A673 (cell line): ENCODE data around the gene NDNF. TPM values are rescaled to one million over a fixed set of nuclear protein-coding genes. Genes with fewer than 3 reads are reported as not detected.

Experiments
- Bru-seq: library from RNA; stranded (reverse); fragments of 400-500 nt; gene quantifications from one replicate; lab custom pipeline; 2021; lab: Mats Ljungman, UMichigan
- BruChase-seq, 2 experiments: library from RNA; stranded (reverse); fragments of 400-500 nt; gene quantifications; one replicate each; lab custom pipeline; 2021; lab: Mats Ljungman, UMichigan
- BruUV-seq: library from RNA; stranded (reverse); fragments of 400-500 nt; replicated peaks from 2 replicates; lab custom pipeline; 2021; lab: Mats Ljungman, UMichigan
- CTCF ChIA-PET: fragments of 300-600 bp; sonication (Branson Sonifier 250); formaldehyde crosslinking; loops from one replicate; lab custom pipeline; 2022; ENCODE audit warnings: antibody characterized with exemption; lab: Charles Lee
- POLR2A ChIA-PET: fragments of 300-600 bp; sonication (Branson Sonifier 250); formaldehyde crosslinking; loops from one replicate; lab custom pipeline; 2022; ENCODE audit warnings: antibody characterized with exemption; ENCODE audit not compliant: low non-redundant PET; lab: Charles Lee
- DNase-seq: peaks from one replicate; pipeline ENCODE4 v3.0.0-alpha.2; 2015; ENCODE audit warnings: low spot score
- H3K27ac ChIP-seq: fragments of 200-600 bp; sonication (generic); 2 replicates; pipeline ENCODE4 v1.5.1; 2016; ENCODE audit warnings: mixed run types, low read depth, mild to moderate bottlenecking, mixed read lengths, antibody characterized with exemption, low read length; ENCODE audit not compliant: poor library complexity, severe bottlenecking
- H3K27me3 ChIP-seq: fragments of 200-600 bp; sonication (generic); replicated peaks from 2 replicates; pipeline ENCODE4 v1.6.1; 2017; ENCODE audit warnings: mixed run types, low read depth, mild to moderate bottlenecking, mixed read lengths, antibody characterized with exemption, low read length; ENCODE audit not compliant: insufficient read depth, poor library complexity
- H3K36me3 ChIP-seq: fragments of 200-600 bp; sonication (generic); 2 replicates; pipeline ENCODE4 v1.6.1; 2016; ENCODE audit warnings: mixed run types, mild to moderate bottlenecking, mixed read lengths, antibody characterized with exemption, low read length; ENCODE audit not compliant: insufficient read depth, poor library complexity, severe bottlenecking
- H3K4me1 ChIP-seq: fragments of 200-600 bp; sonication (generic); 2 replicates; pipeline ENCODE4 v1.6.1; 2017; ENCODE audit warnings: mixed run types, mild to moderate bottlenecking, mixed read lengths, antibody characterized with exemption, low read length; ENCODE audit not compliant: insufficient read depth, poor library complexity, severe bottlenecking
- H3K4me3 ChIP-seq: fragments of 200-600 bp; sonication (generic); 2 replicates; pipeline ENCODE4 v1.5.1; 2016; ENCODE audit warnings: low read depth, mixed run types, mild to moderate bottlenecking, mixed read lengths, low read length; ENCODE audit not compliant: poor library complexity, severe bottlenecking
- H3K9me3 ChIP-seq: fragments of 200-600 bp; sonication (generic); 2 replicates; pipeline ENCODE4 v1.6.1; 2016; ENCODE audit warnings: mixed run types, low read depth, mild to moderate bottlenecking, mixed read lengths, antibody characterized with exemption, low read length; ENCODE audit not compliant: poor library complexity, severe bottlenecking
- CTCF ChIP-seq: fragments of 300-800, 200-600 bp; sonication (generic); conservative IDR thresholded peaks from 2 replicates; pipeline ENCODE4 v1.5.1; 2017; ENCODE audit warnings: low read depth, mild to moderate bottlenecking, antibody characterized with exemption, low read length, moderate library complexity, mixed read lengths
- EZH2 ChIP-seq: fragments of 200-600 bp; sonication (generic); IDR thresholded peaks from 2 replicates; pipeline ENCODE4 v1.6.1; 2017; ENCODE audit warnings: borderline replicate concordance, low read depth, mild to moderate bottlenecking, mixed read lengths, antibody characterized with exemption, low read length; ENCODE audit not compliant: poor library complexity, severe bottlenecking
- intact Hi-C: fragments of 100-400 bp; cut with micrococcal nuclease; formaldehyde crosslinking; loops from one replicate; pipeline ENCODE4 v1.10.0; 2022; ENCODE audit not compliant: unreplicated experiment
- long read RNA-seq: library from polyadenylated mRNA; stranded (forward); transcript quantifications from one replicate; pipeline ENCODE4 v2.0.0, GENCODE V29; 2022
- total RNA-seq: library from RNA; stranded (reverse); gene quantifications from 2 replicates; pipeline ENCODE4 v1.2.3, GENCODE V29; 2021

Gene NDNF
- total RNA-seq: 10.6 and 12.1 TPM in 2 replicates
- percentile 65 among the genes with signal in this experiment for Bru-seq, nascent RNA
- percentile 58 among the genes with signal in this experiment for BruChase-seq, experiment 1, labeled RNA remaining after a 2-hour chase
- percentile 57 among the genes with signal in this experiment for BruChase-seq, experiment 2, labeled RNA remaining after a 6-hour chase
- long read RNA-seq, transcript NDNF-201 (4 exons, 2,885 nt): major isoform, 23 of 24 reads
- long read RNA-seq, partial matches to known transcripts: 1 of 24 reads
- long read RNA-seq, other reads (novel, unspliced or antisense): 0 of 24 reads

GRCh38 chr4:121072224-121073003, at the start of gene NDNF:
TSS of gene NDNF (minus strand) at chr4:121072535. CDS start at chr4:121045837, 26,698 bp downstream.
- POLR2A ChIA-PET: interaction anchor here (0.6 kb wide), 1 partner anchor 12 kb away, joined by 7 read pairs; no protein-coding TSS in a partner anchor
- intact Hi-C loops: no loop called here

DNA sequence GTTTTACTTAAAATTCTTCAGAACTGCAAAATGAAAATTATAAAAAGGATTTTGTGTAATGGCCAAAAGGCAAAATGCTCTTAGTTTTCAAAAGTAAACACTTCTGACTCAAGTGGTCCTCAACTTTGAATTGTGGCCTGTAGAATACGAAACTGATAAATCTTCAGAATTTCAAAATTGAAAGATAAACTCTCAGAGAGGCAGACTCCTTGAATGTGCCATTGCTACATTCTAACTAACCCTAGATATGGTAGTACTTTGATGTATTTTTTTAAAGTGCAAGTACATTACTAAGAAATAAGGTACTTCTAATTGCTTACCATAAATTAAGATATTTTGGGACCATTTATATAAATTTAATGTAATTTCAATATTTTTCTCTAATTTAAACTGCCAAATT, 47.4 kb upstream of the NDNF start:
- no peak for DNase-seq
- no peak overlapping the region for H3K4me3 ChIP-seq
- no peaks in the 10 kb centered on the region for H3K4me1 ChIP-seq
- intact Hi-C loops: loop anchor here (10.0 kb wide), 1 partner anchor 185 kb away; no protein-coding TSS in a partner anchor
- H3K36me3 ChIP-seq: no peaks in the 10 kb centered on the region
- BruUV-seq: no TSS peak
- ChIA-PET CTCF (no interaction called here), POLR2A (no interaction called here)
- no peaks in the 10 kb centered on the region for H3K27me3 ChIP-seq
- TF ChIP-seq EZH2 (no peak), CTCF (no peak)
- no peaks in the 10 kb centered on the region for H3K9me3 ChIP-seq
- no peak overlapping the region for H3K27ac ChIP-seq

More at GRCh38 chr4:121072224-121073003, at the start of gene NDNF:
- TF ChIP-seq EZH2: no peak
- no peak for TF ChIP-seq CTCF
- Histone ChIP-seq H3K27me3 (no peaks in the 10 kb centered on the region), H3K9me3 (no peaks in the 10 kb centered on the region), H3K4me1 (peaks cover 27% of the 10 kb centered on the region), H3K27ac (peak within 1 kb of the TSS; percentile 31), H3K36me3 (no peaks in the 10 kb centered on the region), H3K4me3 (peak within 1 kb of the TSS; percentile 71)
- CTCF ChIA-PET: interaction anchor here (0.5 to 0.7 kb wide), 2 partner anchors 178 to 625 kb away, joined by 3 to 4 read pairs; partner anchors contain the start of gene ANXA5
- no TSS peak for BruUV-seq
- DNase-seq: peak; percentile 76

DNA sequence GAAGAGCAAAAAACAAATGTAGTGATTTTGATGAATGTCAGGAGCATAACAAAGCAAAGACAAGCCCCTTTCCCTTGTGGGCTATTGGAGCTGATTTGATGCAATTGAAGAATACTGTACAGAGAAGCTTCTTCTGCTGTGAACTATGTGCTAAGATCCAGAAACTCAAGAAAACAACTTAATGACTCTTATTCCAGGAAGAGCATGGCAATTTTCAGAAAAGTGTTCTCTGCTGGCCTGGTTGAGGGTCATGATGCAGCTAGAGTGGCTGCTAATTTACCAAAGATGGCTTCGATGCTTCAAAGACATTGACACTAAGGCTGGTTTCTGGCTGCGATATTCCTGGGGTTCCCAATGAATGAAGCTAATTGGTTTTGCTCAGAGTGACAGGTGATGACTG, 46.0 kb upstream of the NDNF start:
- BruUV-seq: no TSS peak
- no peak for TF ChIP-seq CTCF
- TF ChIP-seq EZH2: no peak
- H3K36me3 ChIP-seq: no peaks in the 10 kb centered on the region
- intact Hi-C loops: loop anchor here (10.0 kb wide), 1 partner anchor 186 kb away; no protein-coding TSS in a partner anchor
- H3K4me1 ChIP-seq: no peaks in the 10 kb centered on the region
- POLR2A ChIA-PET: no interaction called here
- DNase-seq: no peak
- CTCF ChIA-PET: no interaction called here
- H3K27me3 ChIP-seq: no peaks in the 10 kb centered on the region
- H3K9me3 ChIP-seq: no peaks in the 10 kb centered on the region
- no peak overlapping the region for H3K4me3 ChIP-seq
- H3K27ac ChIP-seq: no peak overlapping the region
